ENCODE data around the gene LPAR3. TPM values are rescaled to one million over a fixed set of nuclear protein-coding genes. Genes with fewer than 3 reads are reported as not detected.
A peak's percentile ranks its signal among the peaks of the same experiment; 100 is the strongest.

The LPAR3 gene
- total and polyA plus RNA-seq, 2 of the 13 experiments (the other 11 are each of a cell fraction or from before 2014, with no cell fraction given) = not detected

DNA sequence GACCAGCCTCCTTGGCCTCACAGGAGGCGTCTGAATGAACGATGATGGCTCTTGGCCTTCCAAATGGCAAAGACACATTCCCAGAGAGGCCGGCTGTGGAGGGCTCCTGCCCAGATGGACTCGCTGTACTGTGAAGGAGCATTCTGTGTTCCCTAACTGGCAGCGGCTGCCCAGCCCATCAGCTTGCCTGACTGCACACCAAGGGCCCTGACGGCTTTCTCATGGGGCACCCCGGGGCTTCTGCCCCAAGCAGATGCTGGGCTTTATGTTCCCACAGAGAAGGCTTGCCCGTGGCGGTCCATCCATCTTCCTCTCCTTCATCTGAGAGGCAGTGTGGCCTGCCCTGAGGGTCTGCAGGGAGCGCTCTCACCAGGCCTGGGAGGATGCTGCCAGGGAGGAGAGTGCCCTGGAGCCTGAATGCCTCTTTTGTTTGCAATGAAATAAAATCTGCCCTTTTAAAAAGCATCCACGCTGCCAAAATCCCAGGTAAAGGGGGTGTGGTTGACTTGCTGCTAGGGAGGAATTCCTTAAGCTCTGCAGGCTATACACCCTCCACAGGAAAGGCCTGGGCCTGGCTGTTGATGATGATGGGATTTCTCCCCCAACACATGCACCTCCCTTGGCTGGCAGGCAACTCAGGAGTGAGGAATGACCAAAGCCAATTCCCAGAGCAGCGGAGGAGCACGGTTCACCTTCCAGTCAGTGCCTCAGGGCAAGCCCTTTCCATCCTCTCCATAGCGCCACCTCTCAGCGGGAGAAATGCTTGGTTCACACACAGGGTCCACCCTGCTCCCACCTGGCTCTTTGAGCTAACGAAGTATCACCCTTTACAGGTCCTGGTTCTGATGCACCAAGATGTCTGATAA, 118.1 kb downstream of the LPAR3 start:
- Histone ChIP-seq H3K36me3 (replicated peaks in 1 of 2; ENCODE audit: control insufficient read depth in 1 of 2, insufficient read depth in 2 of 2, low read length in 2 of 2) (no peaks in the 10 kb centered on the region), H2AFZ (ENCODE audit: low read length) (no peak overlapping the region), H4K20me1 (ENCODE audit: insufficient read depth, low read length) (no peaks in the 10 kb centered on the region), H3K9ac (ENCODE audit: insufficient read depth, low read depth, low read length) (no peak overlapping the region), H3K4me1 (ENCODE audit: insufficient read depth, low read length) (no peaks in the 10 kb centered on the region), H3K4me3 (replicated peaks in 1 of 3; ENCODE audit: insufficient read depth in 1 of 3, low read depth in 2 of 3, low read length in 3 of 3) (no peak overlapping the region), H3K9me3 (ENCODE audit: low read length) (no peaks in the 10 kb centered on the region), H3K4me2 (ENCODE audit: low read depth, low read length) (no peak overlapping the region), H3K79me2 (ENCODE audit: insufficient read depth, low read length) (no peaks in the 10 kb centered on the region), H3K27me3 (ENCODE audit: control insufficient read depth in 1 of 2, insufficient read depth in 2 of 2, low read length in 2 of 2) (peaks cover 0 to 14% of the 10 kb centered on the region in 2 experiments; a peak in 3 of 5 replicates), H3K27ac (ENCODE audit: extremely low read length, insufficient read depth, low read length) (no peak overlapping the region)
- in situ Hi-C loops (cut with HindIII; ENCODE audit: extremely low pct_ligation_motif_present, low pct_unique_long_range_greater_than_20kb) (loop anchor here (10.0 to 25.0 kb wide), 2 partner anchors 160 to 638 kb away; partner anchors contain the start of gene PRKACB), intact Hi-C loops (cut with micrococcal nuclease; ENCODE audit: unreplicated experiment) (loop anchor here (5.0 kb wide), 1 partner anchor 162 kb away; no protein-coding TSS in a partner anchor)
- DNase-seq (ENCODE audit: low spot score) (no peak), ATAC-seq (peak; percentile 28; the same call in 1 of the 3 replicates), FAIRE-seq (no peak)
- ChIA-PET CTCF (ENCODE audit: low intra/inter-chr PET ratio, low total read pairs) (no interaction called here), POLR2A (no interaction called here)
- 7% methylated on average over 5 of the region's 16 CpGs for WGBS (ENCODE audit: low lambda C conversion rate)
- TF ChIP-seq ZNF121 (CRISPR knock-in tag; IDR thresholded peaks at IDR 0.05) = no peak
- TF ChIP-seq ELF4 (CRISPR knock-in tag; IDR thresholded peaks at IDR 0.05; ENCODE audit: borderline replicate concordance) = no peak
- TF ChIP-seq, protein P1, sequence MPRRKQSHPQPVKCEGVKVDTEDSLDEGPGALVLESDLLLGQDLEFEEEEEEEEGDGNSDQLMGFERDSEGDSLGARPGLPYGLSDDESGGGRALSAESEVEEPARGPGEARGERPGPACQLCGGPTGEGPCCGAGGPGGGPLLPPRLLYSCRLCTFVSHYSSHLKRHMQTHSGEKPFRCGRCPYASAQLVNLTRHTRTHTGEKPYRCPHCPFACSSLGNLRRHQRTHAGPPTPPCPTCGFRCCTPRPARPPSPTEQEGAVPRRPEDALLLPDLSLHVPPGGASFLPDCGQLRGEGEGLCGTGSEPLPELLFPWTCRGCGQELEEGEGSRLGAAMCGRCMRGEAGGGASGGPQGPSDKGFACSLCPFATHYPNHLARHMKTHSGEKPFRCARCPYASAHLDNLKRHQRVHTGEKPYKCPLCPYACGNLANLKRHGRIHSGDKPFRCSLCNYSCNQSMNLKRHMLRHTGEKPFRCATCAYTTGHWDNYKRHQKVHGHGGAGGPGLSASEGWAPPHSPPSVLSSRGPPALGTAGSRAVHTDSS (CRISPR knock-in tag; conservative IDR thresholded peaks at IDR 0.05) = no peak
- TF ChIP-seq, protein P2, sequence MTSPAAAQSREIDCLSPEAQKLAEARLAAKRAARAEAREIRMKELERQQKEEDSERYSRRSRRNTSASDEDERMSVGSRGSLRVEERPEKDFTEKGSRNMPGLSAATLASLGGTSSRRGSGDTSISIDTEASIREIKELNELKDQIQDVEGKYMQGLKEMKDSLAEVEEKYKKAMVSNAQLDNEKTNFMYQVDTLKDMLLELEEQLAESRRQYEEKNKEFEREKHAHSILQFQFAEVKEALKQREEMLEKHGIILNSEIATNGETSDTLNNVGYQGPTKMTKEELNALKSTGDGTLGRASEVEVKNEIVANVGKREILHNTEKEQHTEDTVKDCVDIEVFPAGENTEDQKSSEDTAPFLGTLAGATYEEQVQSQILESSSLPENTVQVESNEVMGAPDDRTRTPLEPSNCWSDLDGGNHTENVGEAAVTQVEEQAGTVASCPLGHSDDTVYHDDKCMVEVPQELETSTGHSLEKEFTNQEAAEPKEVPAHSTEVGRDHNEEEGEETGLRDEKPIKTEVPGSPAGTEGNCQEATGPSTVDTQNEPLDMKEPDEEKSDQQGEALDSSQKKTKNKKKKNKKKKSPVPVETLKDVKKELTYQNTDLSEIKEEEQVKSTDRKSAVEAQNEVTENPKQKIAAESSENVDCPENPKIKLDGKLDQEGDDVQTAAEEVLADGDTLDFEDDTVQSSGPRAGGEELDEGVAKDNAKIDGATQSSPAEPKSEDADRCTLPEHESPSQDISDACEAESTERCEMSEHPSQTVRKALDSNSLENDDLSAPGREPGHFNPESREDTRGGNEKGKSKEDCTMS (CRISPR knock-in tag; conservative IDR thresholded peaks at IDR 0.05) = no peak
- TF ChIP-seq, protein P3, sequence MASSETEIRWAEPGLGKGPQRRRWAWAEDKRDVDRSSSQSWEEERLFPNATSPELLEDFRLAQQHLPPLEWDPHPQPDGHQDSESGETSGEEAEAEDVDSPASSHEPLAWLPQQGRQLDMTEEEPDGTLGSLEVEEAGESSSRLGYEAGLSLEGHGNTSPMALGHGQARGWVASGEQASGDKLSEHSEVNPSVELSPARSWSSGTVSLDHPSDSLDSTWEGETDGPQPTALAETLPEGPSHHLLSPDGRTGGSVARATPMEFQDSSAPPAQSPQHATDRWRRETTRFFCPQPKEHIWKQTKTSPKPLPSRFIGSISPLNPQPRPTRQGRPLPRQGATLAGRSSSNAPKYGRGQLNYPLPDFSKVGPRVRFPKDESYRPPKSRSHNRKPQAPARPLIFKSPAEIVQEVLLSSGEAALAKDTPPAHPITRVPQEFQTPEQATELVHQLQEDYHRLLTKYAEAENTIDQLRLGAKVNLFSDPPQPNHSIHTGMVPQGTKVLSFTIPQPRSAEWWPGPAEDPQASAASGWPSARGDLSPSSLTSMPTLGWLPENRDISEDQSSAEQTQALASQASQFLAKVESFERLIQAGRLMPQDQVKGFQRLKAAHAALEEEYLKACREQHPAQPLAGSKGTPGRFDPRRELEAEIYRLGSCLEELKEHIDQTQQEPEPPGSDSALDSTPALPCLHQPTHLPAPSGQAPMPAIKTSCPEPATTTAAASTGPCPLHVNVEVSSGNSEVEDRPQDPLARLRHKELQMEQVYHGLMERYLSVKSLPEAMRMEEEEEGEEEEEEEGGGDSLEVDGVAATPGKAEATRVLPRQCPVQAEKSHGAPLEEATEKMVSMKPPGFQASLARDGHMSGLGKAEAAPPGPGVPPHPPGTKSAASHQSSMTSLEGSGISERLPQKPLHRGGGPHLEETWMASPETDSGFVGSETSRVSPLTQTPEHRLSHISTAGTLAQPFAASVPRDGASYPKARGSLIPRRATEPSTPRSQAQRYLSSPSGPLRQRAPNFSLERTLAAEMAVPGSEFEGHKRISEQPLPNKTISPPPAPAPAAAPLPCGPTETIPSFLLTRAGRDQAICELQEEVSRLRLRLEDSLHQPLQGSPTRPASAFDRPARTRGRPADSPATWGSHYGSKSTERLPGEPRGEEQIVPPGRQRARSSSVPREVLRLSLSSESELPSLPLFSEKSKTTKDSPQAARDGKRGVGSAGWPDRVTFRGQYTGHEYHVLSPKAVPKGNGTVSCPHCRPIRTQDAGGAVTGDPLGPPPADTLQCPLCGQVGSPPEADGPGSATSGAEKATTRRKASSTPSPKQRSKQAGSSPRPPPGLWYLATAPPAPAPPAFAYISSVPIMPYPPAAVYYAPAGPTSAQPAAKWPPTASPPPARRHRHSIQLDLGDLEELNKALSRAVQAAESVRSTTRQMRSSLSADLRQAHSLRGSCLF (CRISPR knock-in tag; IDR thresholded peaks at IDR 0.05; ENCODE audit: borderline replicate concordance) = no peak
- TF ChIP-seq ARID2 (CRISPR knock-in tag; IDR thresholded peaks at IDR 0.05; ENCODE audit: borderline replicate concordance) = no peak
- TF ChIP-seq ARNTL (CRISPR knock-in tag; IDR thresholded peaks at IDR 0.05) = no peak
- TF ChIP-seq TEAD3 (CRISPR knock-in tag; optimal IDR thresholded peaks at IDR 0.05; ENCODE audit: borderline replicate concordance) = no peak
- BruUV-seq (replicated peaks) = no TSS peak

Measured in HepG2 (cell line).